ENCODE measurements around the gene HLX. TPM values are rescaled to one million over a fixed set of nuclear protein-coding genes. Genes with fewer than 3 reads are reported as not detected.

The HLX gene
- total and polyA plus RNA-seq, 9 of the 15 experiments (the other 6 are each of a cell fraction or from before 2014, with no cell fraction given): 0.10 to 3.0 (median 1.6) TPM

- TF ChIP-seq RREB1 (CRISPR knock-in tag; IDR thresholded peaks at IDR 0.05): no peak
- no peak for TF ChIP-seq RERE (CRISPR knock-in tag; IDR thresholded peaks at IDR 0.05; ENCODE audit: borderline replicate concordance)
- TF ChIP-seq ZNF655 (CRISPR knock-in tag; IDR thresholded peaks at IDR 0.05): no peak
- no peak for TF ChIP-seq CTCFL (IDR thresholded peaks at IDR 0.05; ENCODE audit: borderline replicate concordance, insufficient read depth, low read depth, low read length, poor library complexity, severe bottlenecking)
- TF ChIP-seq ZNF592 (IDR thresholded peaks at IDR 0.05): no peak
- no peak for TF ChIP-seq PHTF2 (CRISPR knock-in tag; IDR thresholded peaks at IDR 0.05)
These were observed at the start of gene HLX (continued) for GRCh38 chr1:220879076-220879508.

All from K562 (cell line).